Measurements from ENCODE around the gene WTAP.

WTAP gene

GRCh38 chr6:159801935-159802334, 74.6 kb downstream of the WTAP start:
- no peaks in the 10 kb centered on the region for H3K36me3 ChIP-seq (replicated peaks; ENCODE audit: insufficient read depth, low read length)
- H3K79me2 ChIP-seq (ENCODE audit: low read length) = no peaks in the 10 kb centered on the region
- TF ChIP-seq EZH2 (optimal IDR thresholded peaks at IDR 0.05; ENCODE audit: low read depth, low read length) (no peak), EZH2phosphoT487 (IDR thresholded peaks at IDR 0.05; ENCODE audit: low read length) (no peak)
- TF ChIP-seq, protein P1, sequence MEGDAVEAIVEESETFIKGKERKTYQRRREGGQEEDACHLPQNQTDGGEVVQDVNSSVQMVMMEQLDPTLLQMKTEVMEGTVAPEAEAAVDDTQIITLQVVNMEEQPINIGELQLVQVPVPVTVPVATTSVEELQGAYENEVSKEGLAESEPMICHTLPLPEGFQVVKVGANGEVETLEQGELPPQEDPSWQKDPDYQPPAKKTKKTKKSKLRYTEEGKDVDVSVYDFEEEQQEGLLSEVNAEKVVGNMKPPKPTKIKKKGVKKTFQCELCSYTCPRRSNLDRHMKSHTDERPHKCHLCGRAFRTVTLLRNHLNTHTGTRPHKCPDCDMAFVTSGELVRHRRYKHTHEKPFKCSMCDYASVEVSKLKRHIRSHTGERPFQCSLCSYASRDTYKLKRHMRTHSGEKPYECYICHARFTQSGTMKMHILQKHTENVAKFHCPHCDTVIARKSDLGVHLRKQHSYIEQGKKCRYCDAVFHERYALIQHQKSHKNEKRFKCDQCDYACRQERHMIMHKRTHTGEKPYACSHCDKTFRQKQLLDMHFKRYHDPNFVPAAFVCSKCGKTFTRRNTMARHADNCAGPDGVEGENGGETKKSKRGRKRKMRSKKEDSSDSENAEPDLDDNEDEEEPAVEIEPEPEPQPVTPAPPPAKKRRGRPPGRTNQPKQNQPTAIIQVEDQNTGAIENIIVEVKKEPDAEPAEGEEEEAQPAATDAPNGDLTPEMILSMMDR (IDR thresholded peaks at IDR 0.05; ENCODE audit: low read length) = no peak
- H3K27me3 ChIP-seq (replicated peaks; ENCODE audit: insufficient read depth, low read length) = no peaks in the 10 kb centered on the region
- DNase-seq = no peak
- H2AFZ ChIP-seq (ENCODE audit: low read length) = no peak overlapping the region
- no peak overlapping the region for H3K4me3 ChIP-seq (ENCODE audit: low read length)
- no peaks in the 10 kb centered on the region for H3K4me1 ChIP-seq (ENCODE audit: low read length)
- no peaks in the 10 kb centered on the region for H3K9me2 ChIP-seq (replicated peaks; ENCODE audit: insufficient read depth, low read length)
- no peaks in the 10 kb centered on the region for H3K9me3 ChIP-seq (replicated peaks; ENCODE audit: insufficient read depth, low read length)
- H3K9ac ChIP-seq (ENCODE audit: low read length) = no peak overlapping the region
- no peak overlapping the region for H3K4me2 ChIP-seq (ENCODE audit: low read depth, low read length)
- H4K20me1 ChIP-seq (ENCODE audit: insufficient read depth, low read length) = no peaks in the 10 kb centered on the region
- H3F3A ChIP-seq (ENCODE audit: insufficient read depth, low read length) = no peaks in the 10 kb centered on the region
- H3K27ac ChIP-seq (ENCODE audit: low read length) = no peak overlapping the region

- no peaks in the 10 kb centered on the region for H4K20me1 ChIP-seq (ENCODE audit: insufficient read depth, low read length)
- no peak for DNase-seq
- H3K36me3 ChIP-seq (replicated peaks; ENCODE audit: insufficient read depth, low read length) = no peaks in the 10 kb centered on the region
- H3K27me3 ChIP-seq (replicated peaks; ENCODE audit: insufficient read depth, low read length) = no peaks in the 10 kb centered on the region
- H3F3A ChIP-seq (ENCODE audit: insufficient read depth, low read length) = no peaks in the 10 kb centered on the region
- H3K4me3 ChIP-seq (ENCODE audit: low read length) = no peak overlapping the region
- H3K9ac ChIP-seq (ENCODE audit: low read length) = no peak overlapping the region
- H3K4me2 ChIP-seq (ENCODE audit: low read depth, low read length) = no peak overlapping the region
- H3K4me1 ChIP-seq (ENCODE audit: low read length) = peaks cover 8% of the 10 kb centered on the region
- TF ChIP-seq, protein P1 (IDR thresholded peaks at IDR 0.05; ENCODE audit: low read length) = no peak
- TF ChIP-seq EZH2phosphoT487 (IDR thresholded peaks at IDR 0.05; ENCODE audit: low read length) = no peak
- TF ChIP-seq EZH2 (optimal IDR thresholded peaks at IDR 0.05; ENCODE audit: low read depth, low read length) = no peak
- no peaks in the 10 kb centered on the region for H3K9me2 ChIP-seq (replicated peaks; ENCODE audit: insufficient read depth, low read length)
- no peak overlapping the region for H3K27ac ChIP-seq (ENCODE audit: low read length)
- no peak overlapping the region for H2AFZ ChIP-seq (ENCODE audit: low read length)
- no peaks in the 10 kb centered on the region for H3K9me3 ChIP-seq (replicated peaks; ENCODE audit: insufficient read depth, low read length)
- no peaks in the 10 kb centered on the region for H3K79me2 ChIP-seq (ENCODE audit: low read length)
Observed at GRCh38 chr6:159804504-159804903, 77.2 kb downstream of the WTAP start.

GRCh38 chr6:159805440-159806020, 78.2 kb downstream of the WTAP start:
- H3K9me2 ChIP-seq (replicated peaks; ENCODE audit: insufficient read depth, low read length) = no peaks in the 10 kb centered on the region
- no peak overlapping the region for H2AFZ ChIP-seq (ENCODE audit: low read length)
- H3K27me3 ChIP-seq (replicated peaks; ENCODE audit: insufficient read depth, low read length) = no peaks in the 10 kb centered on the region
- H3K36me3 ChIP-seq (replicated peaks; ENCODE audit: insufficient read depth, low read length) = no peaks in the 10 kb centered on the region
- H3K4me3 ChIP-seq (ENCODE audit: low read length) = no peak overlapping the region
- H3K79me2 ChIP-seq (ENCODE audit: low read length) = no peaks in the 10 kb centered on the region
- TF ChIP-seq, protein P1 (IDR thresholded peaks at IDR 0.05; ENCODE audit: low read length) = no peak
- TF ChIP-seq EZH2 (optimal IDR thresholded peaks at IDR 0.05; ENCODE audit: low read depth, low read length) = no peak
- no peak for TF ChIP-seq EZH2phosphoT487 (IDR thresholded peaks at IDR 0.05; ENCODE audit: low read length)
- H3K9me3 ChIP-seq (replicated peaks; ENCODE audit: insufficient read depth, low read length) = no peaks in the 10 kb centered on the region
- H3K4me1 ChIP-seq (ENCODE audit: low read length) = peaks cover 11% of the 10 kb centered on the region
- no peaks in the 10 kb centered on the region for H4K20me1 ChIP-seq (ENCODE audit: insufficient read depth, low read length)
- no peak overlapping the region for H3K9ac ChIP-seq (ENCODE audit: low read length)
- no peak overlapping the region for H3K4me2 ChIP-seq (ENCODE audit: low read depth, low read length)
- no peaks in the 10 kb centered on the region for H3F3A ChIP-seq (ENCODE audit: insufficient read depth, low read length)
- H3K27ac ChIP-seq (ENCODE audit: low read length) = no peak overlapping the region
- DNase-seq = no peak
